ENCODE data around the gene NT5DC4. TPM values are rescaled to one million over a fixed set of nuclear protein-coding genes. Genes with fewer than 3 reads are reported as not detected.
"Not testable (repeated sequence)": the region's sequence is repeated elsewhere in the genome, so short reads cannot be mapped to it uniquely, and the experiment has no call there.

Gene NT5DC4
- total and polyA plus RNA-seq, 5 donors, result not detected

- H3K9me3 ChIP-seq (ENCODE audit: control insufficient read depth, low read length), result no peaks in the 10 kb centered on the region
- no peak for ATAC-seq
- no peaks in the 10 kb centered on the region for H3K4me1 ChIP-seq (ENCODE audit: control insufficient read depth, insufficient read depth, low read length)
- H3K27me3 ChIP-seq (ENCODE audit: control insufficient read depth, insufficient read depth), result no peaks in the 10 kb centered on the region
- H3K4me3 ChIP-seq (ENCODE audit: low read length), result no peak overlapping the region
- intact Hi-C loops (cut with DNase I), result no loop called here
- WGBS, result 55% methylated on average over 7 of the region's 7 CpGs
- H3K27ac ChIP-seq (ENCODE audit: low read length), result no peak overlapping the region
- no peak for DNase-seq
Measured at GRCh38 chr2:112713585-112713925, 7.3 kb upstream of the NT5DC4 start.

GRCh38 chr2:112713926-112714325, 6.9 kb upstream of the NT5DC4 start:
- Histone ChIP-seq H3K9me3 (ENCODE audit: control insufficient read depth, low read length) (no peaks in the 10 kb centered on the region), H3K27me3 (ENCODE audit: control insufficient read depth, insufficient read depth) (no peaks in the 10 kb centered on the region), H3K4me3 (ENCODE audit: low read length) (no peak overlapping the region), H3K4me1 (ENCODE audit: control insufficient read depth, insufficient read depth, low read length) (no peaks in the 10 kb centered on the region), H3K27ac (ENCODE audit: low read length) (no peak overlapping the region)
- ATAC-seq, result no peak
- WGBS, result 92% methylated on average over 7 of the region's 7 CpGs
- DNase-seq, result no peak
- intact Hi-C loops (cut with DNase I), result no loop called here

- no peaks in the 10 kb centered on the region for H3K4me1 ChIP-seq (ENCODE audit: control insufficient read depth, insufficient read depth, low read length)
- H3K27me3 ChIP-seq (ENCODE audit: control insufficient read depth, insufficient read depth), result no peaks in the 10 kb centered on the region
- DNase-seq (no peak), ATAC-seq (no peak)
- no peak overlapping the region for H3K4me3 ChIP-seq (ENCODE audit: low read length)
- intact Hi-C loops (cut with DNase I), result no loop called here
- H3K9me3 ChIP-seq (ENCODE audit: control insufficient read depth, low read length), result no peaks in the 10 kb centered on the region
- 90% methylated on average over 4 of the region's 4 CpGs for WGBS
- no peak overlapping the region for H3K27ac ChIP-seq (ENCODE audit: low read length)
Measured at GRCh38 chr2:112714331-112714730, 6.5 kb upstream of the NT5DC4 start.

DNA sequence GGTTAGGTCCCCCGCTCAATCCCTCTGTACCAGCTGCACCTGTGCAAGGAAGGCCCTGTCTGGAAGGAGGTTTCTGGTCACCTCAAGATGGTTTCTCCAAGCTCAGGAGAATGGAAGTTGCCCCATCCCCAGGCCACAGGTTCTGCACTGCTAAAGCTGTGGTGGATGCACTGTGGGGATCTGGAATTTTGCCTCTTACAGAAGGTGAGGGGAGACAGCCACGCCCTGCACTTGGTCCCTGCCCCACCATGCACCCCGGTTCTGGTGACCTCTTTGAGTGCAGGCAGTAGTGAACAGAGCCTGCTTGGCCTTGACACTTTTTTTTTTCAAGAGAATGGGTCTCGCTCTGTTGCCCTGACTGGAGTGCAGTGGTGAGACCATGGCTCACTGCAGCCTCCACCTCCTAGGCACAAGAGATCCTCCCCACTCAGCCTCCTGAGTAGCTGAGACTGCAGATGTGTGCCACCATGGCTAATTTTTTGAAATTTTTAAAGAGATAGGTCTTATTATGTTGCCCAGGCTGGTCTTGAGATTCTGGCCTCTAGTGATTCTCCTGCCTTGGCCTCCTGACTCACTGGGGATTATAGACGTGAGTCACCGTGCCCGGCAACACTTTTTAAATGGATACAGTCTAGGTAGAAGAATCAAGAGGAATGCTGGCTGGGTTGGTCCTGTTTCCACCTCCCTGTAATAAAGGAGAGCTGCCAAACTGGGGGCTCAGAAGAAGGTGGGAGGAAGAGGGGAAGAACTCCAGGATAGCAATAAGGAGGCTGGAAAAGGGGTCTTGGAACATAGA, 5.8 kb upstream of the NT5DC4 start:
- ATAC-seq, result no peak
- H3K4me3 ChIP-seq (ENCODE audit: low read length), result no peak overlapping the region
- H3K27me3 ChIP-seq (ENCODE audit: control insufficient read depth, insufficient read depth), result no peaks in the 10 kb centered on the region
- no peak for DNase-seq
- intact Hi-C loops (cut with DNase I), result no loop called here
- no peak overlapping the region for H3K27ac ChIP-seq (ENCODE audit: low read length)
- H3K4me1 ChIP-seq (ENCODE audit: control insufficient read depth, insufficient read depth, low read length), result no peaks in the 10 kb centered on the region
- WGBS, result 94% methylated on average over 7 of the region's 7 CpGs
- H3K9me3 ChIP-seq (ENCODE audit: control insufficient read depth, low read length), result no peaks in the 10 kb centered on the region

DNA sequence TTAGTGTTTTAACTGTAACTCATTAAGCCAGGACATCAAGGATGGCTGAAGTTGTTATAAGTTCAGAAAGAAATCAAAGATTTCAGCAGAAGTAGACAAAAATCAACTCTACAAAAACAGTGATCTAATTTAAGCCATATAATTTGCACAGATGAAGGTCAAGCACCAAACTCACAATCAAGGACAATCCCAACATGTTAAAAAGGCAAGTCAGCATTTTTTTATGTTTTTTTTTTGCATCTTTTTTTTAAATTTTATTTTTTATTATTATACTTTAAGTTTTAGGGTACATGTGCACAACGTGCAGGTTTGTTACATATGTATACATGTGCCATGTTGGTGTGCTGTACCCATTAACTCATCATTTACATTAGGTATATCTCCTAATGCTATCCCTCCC, 4.7 kb upstream of the NT5DC4 start:
- not testable (repeated sequence) for H3K9me3 ChIP-seq (ENCODE audit: control insufficient read depth, low read length); ATAC-seq

GRCh38 chr2:112716826-112717352, 3.9 kb upstream of the NT5DC4 start:
- H3K27me3 ChIP-seq (ENCODE audit: control insufficient read depth, insufficient read depth); H3K4me1 ChIP-seq (ENCODE audit: control insufficient read depth, insufficient read depth, low read length); DNase-seq; H3K4me3 ChIP-seq (ENCODE audit: low read length); H3K27ac ChIP-seq (ENCODE audit: low read length); intact Hi-C loops (cut with DNase I); ATAC-seq; H3K9me3 ChIP-seq (ENCODE audit: control insufficient read depth, low read length): not testable (repeated sequence)
- WGBS, result 86% methylated on average over 2 of the region's 5 CpGs

More for the DNA sequence above, 4.7 kb upstream of the NT5DC4 start:
- H3K27ac ChIP-seq (ENCODE audit: low read length); DNase-seq; H3K4me3 ChIP-seq (ENCODE audit: low read length); H3K4me1 ChIP-seq (ENCODE audit: control insufficient read depth, insufficient read depth, low read length); H3K27me3 ChIP-seq (ENCODE audit: control insufficient read depth, insufficient read depth); intact Hi-C loops (cut with DNase I): not testable (repeated sequence)
- 91% methylated on average over 1 of the region's 1 CpG for WGBS

- no peak overlapping the region for H3K4me3 ChIP-seq (ENCODE audit: low read length)
- no peak for DNase-seq
- H3K9me3 ChIP-seq (ENCODE audit: control insufficient read depth, low read length), result no peaks in the 10 kb centered on the region
- 74% methylated on average over 12 of the region's 12 CpGs for WGBS
- no peak for ATAC-seq
- intact Hi-C loops (cut with DNase I), result no loop called here
- no peak overlapping the region for H3K27ac ChIP-seq (ENCODE audit: low read length)
- no peaks in the 10 kb centered on the region for H3K27me3 ChIP-seq (ENCODE audit: control insufficient read depth, insufficient read depth)
- H3K4me1 ChIP-seq (ENCODE audit: control insufficient read depth, insufficient read depth, low read length), result no peaks in the 10 kb centered on the region
Measured at GRCh38 chr2:112718863-112719370, 1.9 kb upstream of the NT5DC4 start.

GRCh38 chr2:112721819-112722522, 1.2 kb downstream of the NT5DC4 start:
- intact Hi-C loops (cut with DNase I), result no loop called here
- no peak overlapping the region for H3K4me3 ChIP-seq (ENCODE audit: low read length)
- H3K27ac ChIP-seq (ENCODE audit: low read length), result no peak overlapping the region
- H3K9me3 ChIP-seq (ENCODE audit: control insufficient read depth, low read length), result no peaks in the 10 kb centered on the region
- no peak for DNase-seq
- no peaks in the 10 kb centered on the region for H3K27me3 ChIP-seq (ENCODE audit: control insufficient read depth, insufficient read depth)
- WGBS, result 91% methylated on average over 23 of the region's 23 CpGs
- no peaks in the 10 kb centered on the region for H3K4me1 ChIP-seq (ENCODE audit: control insufficient read depth, insufficient read depth, low read length)
- no peak for ATAC-seq

- Histone ChIP-seq H3K27me3 (ENCODE audit: control insufficient read depth, insufficient read depth) (no peaks in the 10 kb centered on the region), H3K4me1 (ENCODE audit: control insufficient read depth, insufficient read depth, low read length) (no peaks in the 10 kb centered on the region), H3K27ac (ENCODE audit: low read length) (no peak overlapping the region), H3K9me3 (ENCODE audit: control insufficient read depth, low read length) (no peaks in the 10 kb centered on the region), H3K4me3 (ENCODE audit: low read length) (no peak overlapping the region)
- intact Hi-C loops (cut with DNase I), result no loop called here
- no peak for ATAC-seq
- WGBS, result 76% methylated on average over 9 of the region's 9 CpGs
- DNase-seq, result no peak
Measured at GRCh38 chr2:112722816-112723546, 2.2 kb downstream of the NT5DC4 start.

DNA sequence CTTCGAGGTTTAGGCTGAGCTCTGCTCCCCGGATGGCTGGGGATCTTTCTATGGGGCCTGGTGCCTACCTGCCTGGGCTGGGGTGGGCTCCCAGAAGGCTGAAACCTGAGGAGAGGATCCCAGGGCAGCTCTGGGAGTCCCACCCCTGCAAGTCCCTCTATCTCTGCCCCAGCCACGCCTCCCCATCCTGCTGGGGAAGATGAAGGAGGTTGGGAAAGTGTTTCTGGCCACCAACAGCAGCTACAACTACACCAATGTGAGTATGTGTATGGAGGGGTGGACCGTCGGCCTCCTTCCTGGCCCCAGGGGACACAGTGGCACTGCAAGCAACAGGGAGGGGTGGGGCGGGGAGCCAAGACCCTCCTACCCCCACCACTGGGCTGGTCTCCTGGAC, 2.7 kb downstream of the NT5DC4 start:
- intact Hi-C loops (cut with DNase I), result no loop called here
- no peaks in the 10 kb centered on the region for H3K27me3 ChIP-seq (ENCODE audit: control insufficient read depth, insufficient read depth)
- H3K4me1 ChIP-seq (ENCODE audit: control insufficient read depth, insufficient read depth, low read length), result no peaks in the 10 kb centered on the region
- DNase-seq, result no peak
- H3K4me3 ChIP-seq (ENCODE audit: low read length), result no peak overlapping the region
- no peak overlapping the region for H3K27ac ChIP-seq (ENCODE audit: low read length)
- H3K9me3 ChIP-seq (ENCODE audit: control insufficient read depth, low read length), result no peaks in the 10 kb centered on the region
- no peak for ATAC-seq
- WGBS, result 85% methylated on average over 6 of the region's 6 CpGs

GRCh38 chr2:112723995-112724394, 3.2 kb downstream of the NT5DC4 start:
- no peak for ATAC-seq
- intact Hi-C loops (cut with DNase I), result no loop called here

More at GRCh38 chr2:112723995-112724394, 3.2 kb downstream of the NT5DC4 start:
- Histone ChIP-seq H3K4me3 (ENCODE audit: low read length) (no peak overlapping the region), H3K4me1 (ENCODE audit: control insufficient read depth, insufficient read depth, low read length) (no peaks in the 10 kb centered on the region), H3K9me3 (ENCODE audit: control insufficient read depth, low read length) (no peaks in the 10 kb centered on the region), H3K27me3 (ENCODE audit: control insufficient read depth, insufficient read depth) (no peaks in the 10 kb centered on the region), H3K27ac (ENCODE audit: low read length) (no peak overlapping the region)
- no peak for DNase-seq
- WGBS, result 97% methylated on average over 8 of the region's 8 CpGs
